GM21528 (cell line): ENCODE measurements around the gene ADD2.

Source experiments
- ATAC-seq: cut with Tn5 transposase; IDR thresholded peaks from one replicate; pipeline ENCODE4 v1.9.1; 2021; ENCODE audit warnings: mild to moderate bottlenecking, moderate library complexity; ENCODE audit not compliant: unreplicated experiment, low FRiP score

Gene ADD2

DNA sequence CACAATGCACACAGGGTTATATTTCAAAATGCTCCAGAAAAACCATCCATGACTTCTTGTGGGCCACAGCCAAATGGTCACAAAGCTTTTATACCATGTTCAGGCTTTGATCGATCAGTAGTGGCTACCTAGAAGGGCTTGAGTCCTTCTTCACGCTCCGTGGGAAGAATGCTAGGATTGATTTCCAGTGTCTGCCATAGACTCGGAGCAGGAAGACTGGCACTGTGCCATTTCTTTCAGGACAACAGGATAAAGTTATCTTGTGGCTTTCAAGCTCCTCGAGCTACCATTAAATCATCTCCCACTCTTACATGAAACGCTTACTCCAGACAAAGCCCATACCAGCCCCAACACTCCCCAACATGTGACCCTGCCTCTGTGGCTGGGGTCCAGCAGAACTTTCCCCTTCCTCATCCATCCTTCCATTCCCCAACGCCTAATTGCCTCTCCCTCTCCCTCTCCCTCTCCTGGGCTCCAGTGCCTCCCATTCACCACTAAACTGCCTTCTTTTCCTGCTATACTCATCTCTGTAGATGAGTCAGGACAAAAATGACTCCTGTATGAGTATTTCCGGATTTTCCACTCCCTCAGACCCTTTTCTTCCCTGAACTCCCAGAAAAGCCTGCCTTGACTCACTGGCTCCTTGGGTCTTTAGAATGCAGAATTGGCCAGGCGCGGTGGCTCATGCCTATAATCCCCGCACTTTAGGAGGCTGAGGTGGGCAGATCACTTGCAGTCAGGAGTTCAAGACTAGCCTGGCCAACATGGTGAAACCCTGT lies 40.9 kb downstream of the ADD2 start:
- no peak for ATAC-seq

DNA sequence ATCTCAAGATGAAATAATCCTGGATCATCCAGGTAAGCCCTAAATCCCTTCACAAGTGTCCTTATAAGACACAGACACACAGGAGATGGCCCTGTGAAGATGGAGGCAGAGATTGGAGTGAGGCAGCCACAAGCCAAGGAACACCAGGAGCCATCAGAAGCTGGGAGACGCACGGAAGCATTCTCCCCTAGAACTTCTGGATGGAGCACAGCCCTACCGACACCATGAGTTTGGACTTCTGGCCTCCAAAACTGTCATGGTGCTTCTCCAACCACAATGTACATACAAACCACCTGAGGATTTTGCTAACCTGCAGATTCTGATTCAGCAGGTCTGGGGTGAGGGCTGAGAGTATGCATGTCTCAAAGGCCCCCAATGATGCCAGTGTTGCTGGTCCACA lies 42.5 kb downstream of the ADD2 start:
- ATAC-seq = no peak

DNA sequence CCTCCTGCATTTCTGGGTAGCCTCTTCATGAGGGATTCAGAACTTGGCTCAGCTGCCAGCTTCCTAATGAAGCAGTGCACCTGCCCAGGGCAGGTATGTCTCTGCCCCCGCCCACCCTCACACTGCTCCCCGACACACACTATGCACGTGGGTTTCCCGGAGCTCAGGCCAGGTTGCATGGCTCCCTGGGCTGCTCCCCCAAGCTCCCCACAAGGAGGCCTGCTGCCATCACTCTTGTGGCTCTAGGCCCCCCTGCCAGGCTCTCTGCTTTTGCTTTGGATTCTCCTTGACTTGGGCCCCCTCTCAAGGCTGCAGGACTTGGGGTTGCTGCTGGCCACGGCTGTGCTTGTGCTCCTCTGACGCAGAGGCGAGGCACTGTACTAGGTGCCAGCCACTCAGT lies 43.6 kb downstream of the ADD2 start:
- no peak for ATAC-seq

DNA sequence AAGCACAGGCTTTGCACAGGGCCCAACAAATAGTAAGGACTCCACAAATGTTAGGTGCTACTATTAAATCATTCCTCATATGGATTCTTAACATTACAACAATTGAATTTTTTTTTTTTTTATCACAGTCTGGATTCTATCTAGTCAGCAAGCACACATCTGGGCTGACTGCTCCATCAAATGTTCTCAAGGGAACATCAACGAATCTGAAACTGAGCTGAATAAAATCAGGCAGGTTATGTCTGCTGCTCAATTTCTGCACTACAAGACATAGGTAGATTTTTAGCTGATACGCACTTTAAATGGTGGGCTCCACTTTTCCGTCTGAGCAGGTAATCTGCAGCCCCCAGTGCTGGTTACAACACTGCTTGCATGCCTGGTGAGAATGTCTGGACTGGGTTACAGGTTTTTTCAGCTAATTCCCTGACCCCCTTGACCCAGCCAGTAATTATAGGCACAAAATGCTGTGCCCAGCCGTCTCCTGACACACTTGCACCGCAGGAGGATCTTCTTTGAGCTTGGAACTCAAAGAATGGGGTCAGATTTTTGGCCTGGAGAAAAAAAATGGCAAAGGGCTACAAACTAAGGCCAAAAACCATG lies 44.6 kb downstream of the ADD2 start:
- no peak for ATAC-seq

DNA sequence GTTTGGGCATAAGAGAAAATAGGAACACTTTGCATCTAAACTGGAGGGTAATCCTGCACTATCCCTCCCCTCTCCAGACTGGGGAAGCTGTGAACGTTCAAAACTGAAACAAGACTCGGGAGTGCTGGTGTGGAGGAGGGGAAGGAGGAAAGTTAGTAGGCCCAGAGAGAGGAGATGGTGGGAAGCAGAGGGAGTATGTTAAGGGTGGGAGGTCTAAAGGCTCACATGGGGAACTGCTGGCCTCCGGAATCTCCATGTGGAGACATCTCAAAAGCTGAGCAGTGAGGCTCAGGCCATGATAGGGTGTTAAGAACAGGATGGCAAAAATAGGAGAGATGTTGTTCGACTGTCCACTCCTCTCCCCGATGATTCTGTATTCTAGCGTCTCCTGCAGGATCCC lies 47.9 kb downstream of the ADD2 start:
- no peak for ATAC-seq

DNA sequence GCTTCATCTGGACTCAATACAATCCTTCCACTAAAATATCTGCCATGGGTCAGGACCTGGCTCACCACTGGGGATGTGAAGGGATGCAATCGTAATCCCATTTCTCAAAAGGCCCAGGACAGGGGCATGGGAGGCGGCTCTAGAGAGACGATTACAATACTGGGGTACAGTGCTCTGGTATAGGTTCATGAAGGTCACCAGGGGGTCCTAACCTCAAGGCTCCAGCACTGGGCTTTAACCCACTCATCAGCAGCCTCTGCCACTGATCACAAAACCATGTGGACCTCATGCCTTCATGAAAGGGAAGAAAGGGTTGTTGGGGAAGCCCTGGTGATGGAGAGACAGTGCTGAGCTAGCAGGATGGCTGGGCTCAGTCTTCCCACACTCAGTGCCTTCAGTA lies 48.8 kb downstream of the ADD2 start:
- no peak for ATAC-seq

DNA sequence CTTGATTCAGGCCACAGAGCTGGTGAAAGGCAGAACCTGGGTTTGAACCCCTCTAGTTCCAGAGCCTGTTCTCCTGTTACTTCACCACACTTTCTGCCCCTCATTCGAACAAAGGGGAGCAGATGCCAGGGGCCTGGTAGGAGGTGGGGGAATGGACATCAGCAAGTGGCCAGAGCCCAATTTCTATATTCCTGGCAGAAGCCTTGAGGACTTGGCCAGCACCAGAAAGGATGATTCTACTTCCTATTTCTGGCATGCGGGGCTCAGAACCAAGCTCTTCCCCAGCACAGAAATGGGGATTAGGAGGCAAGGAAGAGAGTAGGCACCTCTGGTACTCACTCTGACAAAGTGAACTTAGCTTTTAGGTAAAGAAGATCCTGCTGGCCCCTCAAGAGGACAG lies 49.3 kb downstream of the ADD2 start:
- ATAC-seq = no peak

DNA sequence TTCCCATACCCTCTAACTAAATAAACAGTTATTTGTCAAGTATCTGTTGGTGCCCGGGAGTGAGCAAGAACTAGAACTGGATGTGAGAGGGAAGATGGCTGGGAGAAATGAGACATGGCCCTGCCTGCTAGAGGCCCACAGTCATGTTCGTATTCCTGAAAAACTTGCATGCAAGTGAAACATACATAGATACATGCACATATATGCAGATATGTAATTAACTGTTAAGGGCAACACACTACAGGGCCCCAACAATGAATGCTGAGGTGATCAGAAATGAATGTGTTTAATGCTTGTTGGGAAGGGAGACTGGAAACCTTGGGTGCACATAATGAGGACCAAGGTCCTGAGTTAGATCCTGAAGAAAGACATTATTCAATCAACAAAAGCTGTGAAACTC lies 49.8 kb downstream of the ADD2 start:
- no peak for ATAC-seq

DNA sequence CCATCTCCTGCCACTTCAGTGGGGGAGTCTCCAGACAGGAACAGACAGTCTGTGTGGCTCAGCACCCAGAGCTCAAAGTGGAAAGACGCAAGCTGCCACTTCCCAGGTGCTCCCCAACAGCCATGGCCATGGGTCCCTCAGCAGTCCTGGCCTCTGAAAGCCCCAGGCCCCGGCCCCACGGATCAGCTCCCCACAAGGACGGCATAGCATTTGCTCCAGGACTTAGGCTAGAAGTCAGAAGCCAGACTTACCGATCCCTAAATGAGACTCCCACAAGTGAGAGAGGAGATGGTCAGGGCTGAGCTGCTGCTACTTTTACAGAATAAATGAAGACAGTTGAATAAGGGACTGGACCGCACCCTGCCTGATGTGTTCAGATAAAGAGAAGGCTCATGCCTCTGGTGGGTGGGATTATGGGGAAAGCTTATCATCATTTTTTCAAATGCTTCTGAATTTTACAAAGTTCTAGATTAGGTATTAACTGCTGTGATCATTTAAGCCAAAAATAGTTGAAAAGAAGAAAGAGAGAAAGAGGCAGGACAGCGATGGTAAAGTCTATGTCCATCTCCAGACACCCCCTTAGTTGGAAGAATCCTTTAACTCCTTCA lies 50.5 kb downstream of the ADD2 start:
- no peak for ATAC-seq

DNA sequence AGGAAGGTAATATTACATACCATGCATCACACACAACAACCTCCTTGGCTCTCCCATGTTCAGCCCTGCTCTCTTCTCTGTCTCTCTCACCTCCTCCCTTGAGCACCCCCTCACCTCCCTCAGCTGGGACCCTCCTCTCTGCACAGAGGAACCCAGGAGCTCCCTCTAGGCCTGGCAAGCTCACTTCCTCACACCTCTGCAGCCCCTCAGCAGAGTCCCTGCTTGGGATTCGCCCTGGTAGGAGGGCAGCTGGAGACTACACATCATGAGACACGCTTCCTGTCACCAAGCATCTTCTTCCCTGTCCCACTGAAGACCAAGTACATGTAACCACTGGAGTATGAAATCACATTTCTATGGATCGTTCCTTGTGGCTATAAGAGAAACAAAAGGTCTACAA lies 51.0 kb downstream of the ADD2 start:
- no peak for ATAC-seq

DNA sequence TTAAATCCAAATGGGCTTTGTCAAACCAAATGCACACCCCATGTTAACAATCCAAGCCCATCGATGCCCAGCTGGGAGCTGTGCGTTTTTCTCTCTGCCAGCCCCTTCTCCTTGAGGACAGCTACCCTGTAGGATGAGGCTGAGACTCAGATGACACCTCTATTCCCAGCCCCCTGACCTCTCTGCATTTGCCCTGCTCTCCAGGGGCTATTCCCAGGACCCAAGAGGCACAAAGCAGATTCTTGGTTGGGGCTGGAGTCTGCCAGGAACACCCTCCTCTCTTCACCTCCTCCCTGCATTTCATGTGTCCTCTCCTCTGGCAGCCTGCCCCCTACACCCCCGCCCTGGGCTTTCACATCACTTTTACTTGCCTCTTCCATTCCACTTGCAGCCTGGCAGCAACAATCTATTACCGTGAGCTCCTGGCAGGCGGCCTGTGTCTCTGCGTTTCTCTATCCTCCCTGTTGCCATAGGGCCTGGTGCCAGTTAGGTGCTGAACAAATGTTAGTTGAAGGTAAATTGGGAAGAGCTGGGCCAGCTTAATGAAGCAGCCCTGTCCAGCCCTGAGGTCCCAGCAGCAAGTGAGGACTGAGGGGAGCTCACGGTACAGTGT lies 51.8 kb downstream of the ADD2 start:
- no peak for ATAC-seq

DNA sequence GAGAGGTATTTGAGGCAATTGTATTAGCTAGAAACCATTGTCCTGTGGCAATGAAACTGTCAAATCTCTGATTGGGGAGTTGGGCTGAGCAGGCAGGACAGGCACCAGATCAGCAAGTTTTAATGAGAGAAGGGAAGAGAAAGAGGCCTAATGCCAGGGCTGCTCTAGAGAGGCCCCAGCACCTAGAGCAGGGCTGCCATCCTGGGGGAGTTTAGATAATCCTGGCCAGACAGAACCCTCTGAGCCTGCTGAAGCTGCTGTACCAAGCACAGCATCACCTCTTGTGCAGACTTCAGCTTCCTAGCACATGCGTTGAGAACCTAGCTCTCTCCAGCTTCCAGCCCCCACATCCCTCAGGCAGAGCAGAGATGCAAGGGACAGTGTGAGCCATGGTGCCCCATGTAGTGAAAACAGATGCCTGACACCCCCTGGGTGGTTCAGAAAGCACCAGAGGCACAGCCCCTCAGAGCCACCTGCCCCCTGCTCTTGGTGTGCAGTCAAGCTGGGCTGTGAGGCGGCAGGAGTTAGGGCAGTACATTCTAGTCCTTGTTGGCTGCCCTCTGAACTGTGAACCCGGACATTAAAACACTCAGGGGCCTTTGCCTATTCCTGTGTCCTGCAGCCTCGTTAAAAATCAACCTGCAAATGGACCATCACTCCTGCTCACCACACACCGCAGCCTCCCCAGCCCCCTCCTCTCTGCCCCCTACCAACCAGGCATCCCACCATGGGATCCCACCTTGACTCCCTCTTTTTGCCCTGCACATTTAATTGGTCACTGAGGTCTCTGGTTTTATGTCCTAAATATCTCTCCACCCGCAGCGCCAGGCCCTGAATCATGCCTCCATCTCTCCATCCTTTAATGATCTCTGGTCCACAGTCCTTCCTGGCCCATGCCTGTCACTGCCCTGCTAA lies 52.7 kb downstream of the ADD2 start:
- no peak for ATAC-seq

DNA sequence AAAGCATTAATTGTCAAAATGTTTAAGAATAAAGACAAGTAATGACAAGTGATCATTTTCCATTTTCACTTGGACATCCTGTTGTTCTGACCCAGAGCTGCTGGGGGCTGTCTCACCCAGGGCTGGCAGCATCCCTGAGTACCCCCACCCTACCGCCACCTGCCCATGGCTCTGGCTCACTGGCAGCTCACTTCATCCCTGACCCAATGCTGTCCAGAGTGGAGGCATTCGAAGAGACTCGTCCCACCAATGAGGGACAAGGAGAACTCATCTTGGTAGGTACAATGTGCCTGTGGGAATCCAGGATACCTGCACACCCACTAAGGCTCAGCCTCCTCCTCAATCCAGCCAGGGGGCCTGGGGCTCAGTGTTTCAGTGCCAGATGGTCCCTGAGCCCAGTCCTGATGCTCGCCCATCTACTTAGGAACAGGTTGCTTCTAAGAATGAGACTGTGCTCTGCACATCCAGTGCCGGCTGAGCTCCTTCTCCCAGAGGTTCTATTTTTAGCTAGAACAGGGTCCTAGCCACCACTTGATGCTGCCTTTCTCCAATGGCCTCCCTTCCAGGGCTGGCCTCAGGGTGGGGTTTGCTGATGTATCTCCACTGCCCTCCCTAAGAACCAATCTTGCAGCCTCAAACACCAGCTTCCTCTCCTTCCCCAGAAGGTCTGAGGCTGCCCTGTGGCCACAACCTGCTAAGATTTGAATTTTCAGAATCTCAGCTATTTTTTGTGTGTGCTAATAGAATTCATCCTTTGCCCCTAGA lies 53.7 kb downstream of the ADD2 start:
- no peak for ATAC-seq

DNA sequence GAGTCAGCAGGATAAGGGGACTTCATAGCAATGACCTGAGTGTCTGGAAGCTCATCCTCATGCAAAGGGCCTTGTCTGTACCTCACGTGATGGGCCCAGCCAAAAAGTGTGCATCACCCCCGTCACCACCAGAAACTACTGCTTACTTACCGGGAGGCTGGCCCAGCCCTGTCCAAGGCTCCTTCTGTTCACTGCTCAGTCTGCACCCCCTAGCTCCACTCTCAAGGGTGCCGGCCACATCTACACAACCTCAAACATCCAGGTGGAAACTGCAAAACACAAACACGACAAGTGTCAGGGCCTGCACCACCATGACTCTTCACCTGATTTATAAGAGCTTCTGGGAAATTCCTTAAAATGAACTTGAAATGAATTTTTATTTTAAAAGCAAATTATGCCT lies 55.1 kb downstream of the ADD2 start:
- ATAC-seq = no peak

DNA sequence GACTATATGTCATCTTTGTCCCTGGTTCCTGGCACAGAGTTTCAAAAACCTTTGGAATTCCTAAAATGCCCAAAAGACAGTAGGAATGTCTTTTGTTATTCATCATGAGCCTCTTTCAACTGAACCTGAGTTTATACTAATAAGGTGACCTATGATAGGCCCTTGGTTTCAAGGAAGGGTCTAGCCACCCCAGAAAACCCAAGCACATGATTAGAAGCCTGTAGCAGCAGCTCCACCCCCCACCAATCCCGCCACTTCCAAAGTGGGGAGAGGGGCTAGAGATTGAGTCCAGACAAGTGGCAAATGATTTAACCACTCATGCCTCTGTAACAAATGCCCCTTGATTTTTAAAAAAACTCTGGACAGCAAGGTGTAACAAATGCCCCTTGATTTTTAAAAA lies 56.8 kb downstream of the ADD2 start:
- ATAC-seq = no peak

DNA sequence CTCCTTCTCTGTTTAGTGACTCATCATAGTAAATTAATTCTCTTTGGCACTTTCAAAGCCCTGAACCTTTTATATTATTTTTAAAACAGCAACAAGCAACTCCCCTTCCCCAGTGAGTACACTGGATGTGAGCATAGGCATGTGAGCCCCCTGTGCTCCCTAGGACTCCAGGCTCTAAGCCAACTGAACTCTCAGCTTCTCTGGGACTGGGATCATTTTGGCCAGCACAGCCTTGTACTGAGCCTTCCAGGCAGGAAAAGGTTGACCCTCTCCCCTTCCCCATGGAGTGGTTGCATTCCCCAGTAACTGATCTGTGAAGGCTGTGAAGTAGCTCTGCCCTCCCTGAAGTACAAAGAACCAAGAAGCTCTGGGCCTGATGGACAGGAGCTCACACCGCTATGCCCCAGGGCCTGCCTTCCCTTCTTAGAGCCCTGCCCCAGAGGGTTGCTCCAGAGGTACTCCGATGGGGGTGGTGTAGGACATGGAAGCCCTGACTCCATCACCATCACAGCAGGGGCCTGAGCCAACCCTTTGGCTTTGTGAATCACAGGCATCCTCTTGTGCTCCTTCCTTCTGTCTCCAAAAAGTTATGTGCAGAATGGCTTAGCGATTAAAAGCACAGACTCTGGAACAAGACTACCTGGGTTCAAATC lies 57.8 kb downstream of the ADD2 start:
- ATAC-seq = no peak

DNA sequence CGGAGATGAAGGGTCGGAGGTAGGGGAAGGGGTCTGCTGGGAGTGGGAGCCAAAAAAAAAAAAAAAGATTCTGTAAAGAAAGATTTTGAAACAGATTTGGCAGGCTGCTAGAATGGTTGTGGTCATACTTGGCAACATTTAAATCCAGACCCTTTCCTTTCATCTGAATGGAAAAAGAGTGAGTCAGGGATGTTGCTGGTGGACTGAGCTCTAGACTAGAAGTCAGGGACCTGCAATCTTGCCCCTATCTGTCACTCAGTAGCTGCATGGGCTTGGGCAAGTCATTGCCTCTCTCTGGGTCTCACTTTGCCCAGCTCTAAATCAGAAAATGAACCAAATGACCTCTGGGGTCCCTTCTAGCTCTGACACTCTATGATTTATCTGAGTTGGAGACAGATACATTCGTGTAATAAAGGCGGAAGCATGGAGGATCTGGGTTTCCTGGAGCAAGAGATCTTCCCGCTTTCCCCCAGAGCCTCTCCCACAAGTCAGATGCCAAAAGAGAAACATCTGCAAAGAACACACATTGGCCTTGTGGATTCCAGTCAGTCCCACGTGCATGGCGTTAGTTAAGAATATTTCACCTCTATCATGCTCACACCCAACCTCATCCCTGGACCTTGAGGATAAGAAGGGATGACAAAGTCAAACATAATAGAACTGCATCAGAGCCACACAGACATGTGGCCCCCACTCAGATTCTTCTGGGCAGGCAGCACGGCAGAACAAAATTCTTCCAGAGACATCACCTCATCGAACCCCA lies 58.5 kb downstream of the ADD2 start:
- ATAC-seq = no peak

DNA sequence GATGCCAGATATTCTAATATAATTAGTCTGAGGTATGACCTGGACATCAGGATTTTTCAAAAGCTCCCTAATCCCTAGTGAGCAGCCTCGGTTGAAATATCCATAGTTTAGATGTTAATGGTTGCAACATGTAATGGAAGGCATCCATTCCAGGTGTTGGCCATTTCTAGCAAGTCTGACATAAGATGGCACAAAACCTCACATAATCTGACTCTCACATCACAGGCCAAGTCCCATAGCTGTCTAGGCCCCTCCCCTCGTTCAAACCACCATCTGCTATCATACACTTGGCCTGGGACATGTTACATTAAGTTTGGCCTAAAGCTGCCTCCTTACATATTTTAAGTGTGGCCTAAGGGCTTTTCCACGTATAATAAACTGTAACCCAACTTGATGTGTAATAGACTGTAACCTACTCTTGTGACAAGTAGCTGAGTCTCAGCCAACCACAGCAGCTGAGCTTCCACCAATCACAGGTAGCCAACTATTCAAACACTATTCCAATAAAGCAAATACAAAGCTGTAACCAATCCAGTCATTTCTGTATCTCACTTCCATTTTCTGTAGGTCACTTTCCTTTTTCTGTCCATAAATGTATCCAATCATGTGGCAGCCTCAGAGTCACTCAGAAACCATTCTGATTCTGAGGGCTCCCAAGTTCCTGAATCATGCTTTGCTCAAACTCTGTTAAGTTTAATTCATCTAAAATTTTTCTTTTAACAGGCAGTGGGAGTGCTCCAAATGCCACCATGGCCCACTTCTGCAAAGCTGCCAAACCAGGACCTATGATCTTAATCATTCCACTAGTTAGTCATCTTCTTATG lies 59.4 kb downstream of the ADD2 start:
- no peak for ATAC-seq
